ENCODE data around the gene CACFD1.

The CACFD1 gene

DNA sequence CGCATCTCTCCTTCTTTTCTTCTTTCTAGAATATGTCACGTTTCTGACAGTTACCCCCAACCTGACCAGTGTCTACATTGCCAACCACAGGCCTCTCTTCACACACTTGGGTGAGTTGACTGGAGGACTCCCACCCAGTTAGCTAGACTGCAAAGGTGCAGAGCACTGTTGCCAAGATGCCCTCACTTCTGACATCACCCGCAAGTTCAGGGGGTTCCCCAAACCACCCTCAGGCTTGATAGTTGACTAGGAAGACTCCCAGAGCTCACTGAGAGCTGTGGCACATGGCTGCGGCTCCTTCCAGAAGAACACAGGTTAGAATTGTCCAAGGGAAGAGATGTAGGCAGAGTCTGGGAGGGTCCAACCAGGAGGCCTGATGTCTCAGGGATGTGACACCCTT is 20.4 kb upstream of the CACFD1 start (continued):
- TF ChIP-seq, protein P1, sequence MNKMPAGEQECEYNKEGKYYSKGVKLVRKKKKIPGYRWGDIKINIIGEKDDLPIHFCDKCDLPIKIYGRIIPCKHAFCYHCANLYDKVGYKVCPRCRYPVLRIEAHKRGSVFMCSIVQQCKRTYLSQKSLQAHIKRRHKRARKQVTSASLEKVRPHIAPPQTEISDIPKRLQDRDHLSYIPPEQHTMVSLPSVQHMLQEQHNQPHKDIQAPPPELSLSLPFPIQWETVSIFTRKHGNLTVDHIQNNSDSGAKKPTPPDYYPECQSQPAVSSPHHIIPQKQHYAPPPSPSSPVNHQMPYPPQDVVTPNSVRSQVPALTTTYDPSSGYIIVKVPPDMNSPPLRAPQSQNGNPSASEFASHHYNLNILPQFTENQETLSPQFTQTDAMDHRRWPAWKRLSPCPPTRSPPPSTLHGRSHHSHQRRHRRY (tag by site-specific recombination; IDR thresholded peaks at IDR 0.05): no peak
- TF ChIP-seq ZNF24 (tag by site-specific recombination; IDR thresholded peaks at IDR 0.05): no peak

DNA sequence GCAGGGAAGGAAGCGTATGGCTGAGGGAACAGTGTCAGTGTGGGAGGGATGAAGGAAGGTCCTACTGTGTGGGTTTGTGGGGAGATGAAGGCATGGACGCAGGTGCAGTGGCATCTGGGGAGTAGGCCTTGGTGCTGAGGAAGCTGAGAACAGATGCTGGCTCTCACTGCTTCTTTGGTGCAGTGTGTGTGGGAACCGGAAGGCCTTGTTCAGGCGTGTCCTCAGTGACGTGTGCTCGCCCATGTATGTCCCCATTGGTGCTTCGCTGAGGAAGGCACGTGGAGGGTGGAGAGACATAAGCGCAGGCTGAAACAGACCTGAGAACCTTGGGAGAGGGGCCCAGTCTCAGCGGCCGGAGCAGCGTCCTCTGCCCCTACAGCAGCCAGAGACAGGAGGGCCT is 18.9 kb upstream of the CACFD1 start:
- H3K9me3 ChIP-seq (ENCODE audit: control insufficient read depth, insufficient read depth, low read depth, low read length): no peaks in the 10 kb centered on the region
- no peaks in the 10 kb centered on the region for H3K4me1 ChIP-seq (ENCODE audit: control insufficient read depth, insufficient read depth, low read length)
- no peak overlapping the region for H3K27ac ChIP-seq (ENCODE audit: extremely low read depth, low read depth, low read length)
- no peaks in the 10 kb centered on the region for H3K36me3 ChIP-seq (ENCODE audit: control insufficient read depth in 2 of 2, insufficient read depth in 1 of 2, low read length in 2 of 2)
- ChIA-PET POLR2A (interaction anchor here (1.2 kb wide), 1 partner anchor 19 kb away, joined by 4 read pairs; the partner anchor contains the start of gene CACFD1), CTCF (interaction anchor here (1.7 kb wide), 1 partner anchor 46 kb away, joined by 4 read pairs; no protein-coding TSS in a partner anchor)
- TF ChIP-seq ZNF561 (tag by site-specific recombination; IDR thresholded peaks at IDR 0.05; ENCODE audit: borderline replicate concordance) (no peak), ZIC2 (tag by site-specific recombination; IDR thresholded peaks at IDR 0.05) (no peak), ZNF48 (tag by site-specific recombination; IDR thresholded peaks at IDR 0.05) (no peak), KLF8 (tag by site-specific recombination; IDR thresholded peaks at IDR 0.05) (no peak), ZNF362 (tag by site-specific recombination; IDR thresholded peaks at IDR 0.05) (no peak), ZNF670 (tag by site-specific recombination; IDR thresholded peaks at IDR 0.05; ENCODE audit: low read depth) (no peak), ZNF341 (tag by site-specific recombination; IDR thresholded peaks at IDR 0.05; ENCODE audit: low read depth) (no peak), ZNF580 (tag by site-specific recombination; IDR thresholded peaks at IDR 0.05) (no peak), ZNF211 (tag by site-specific recombination; IDR thresholded peaks at IDR 0.05; ENCODE audit: low read depth) (no peak), ZFP41 (tag by site-specific recombination; IDR thresholded peaks at IDR 0.05; ENCODE audit: borderline replicate concordance) (no peak)
- TF ChIP-seq, protein P2, sequence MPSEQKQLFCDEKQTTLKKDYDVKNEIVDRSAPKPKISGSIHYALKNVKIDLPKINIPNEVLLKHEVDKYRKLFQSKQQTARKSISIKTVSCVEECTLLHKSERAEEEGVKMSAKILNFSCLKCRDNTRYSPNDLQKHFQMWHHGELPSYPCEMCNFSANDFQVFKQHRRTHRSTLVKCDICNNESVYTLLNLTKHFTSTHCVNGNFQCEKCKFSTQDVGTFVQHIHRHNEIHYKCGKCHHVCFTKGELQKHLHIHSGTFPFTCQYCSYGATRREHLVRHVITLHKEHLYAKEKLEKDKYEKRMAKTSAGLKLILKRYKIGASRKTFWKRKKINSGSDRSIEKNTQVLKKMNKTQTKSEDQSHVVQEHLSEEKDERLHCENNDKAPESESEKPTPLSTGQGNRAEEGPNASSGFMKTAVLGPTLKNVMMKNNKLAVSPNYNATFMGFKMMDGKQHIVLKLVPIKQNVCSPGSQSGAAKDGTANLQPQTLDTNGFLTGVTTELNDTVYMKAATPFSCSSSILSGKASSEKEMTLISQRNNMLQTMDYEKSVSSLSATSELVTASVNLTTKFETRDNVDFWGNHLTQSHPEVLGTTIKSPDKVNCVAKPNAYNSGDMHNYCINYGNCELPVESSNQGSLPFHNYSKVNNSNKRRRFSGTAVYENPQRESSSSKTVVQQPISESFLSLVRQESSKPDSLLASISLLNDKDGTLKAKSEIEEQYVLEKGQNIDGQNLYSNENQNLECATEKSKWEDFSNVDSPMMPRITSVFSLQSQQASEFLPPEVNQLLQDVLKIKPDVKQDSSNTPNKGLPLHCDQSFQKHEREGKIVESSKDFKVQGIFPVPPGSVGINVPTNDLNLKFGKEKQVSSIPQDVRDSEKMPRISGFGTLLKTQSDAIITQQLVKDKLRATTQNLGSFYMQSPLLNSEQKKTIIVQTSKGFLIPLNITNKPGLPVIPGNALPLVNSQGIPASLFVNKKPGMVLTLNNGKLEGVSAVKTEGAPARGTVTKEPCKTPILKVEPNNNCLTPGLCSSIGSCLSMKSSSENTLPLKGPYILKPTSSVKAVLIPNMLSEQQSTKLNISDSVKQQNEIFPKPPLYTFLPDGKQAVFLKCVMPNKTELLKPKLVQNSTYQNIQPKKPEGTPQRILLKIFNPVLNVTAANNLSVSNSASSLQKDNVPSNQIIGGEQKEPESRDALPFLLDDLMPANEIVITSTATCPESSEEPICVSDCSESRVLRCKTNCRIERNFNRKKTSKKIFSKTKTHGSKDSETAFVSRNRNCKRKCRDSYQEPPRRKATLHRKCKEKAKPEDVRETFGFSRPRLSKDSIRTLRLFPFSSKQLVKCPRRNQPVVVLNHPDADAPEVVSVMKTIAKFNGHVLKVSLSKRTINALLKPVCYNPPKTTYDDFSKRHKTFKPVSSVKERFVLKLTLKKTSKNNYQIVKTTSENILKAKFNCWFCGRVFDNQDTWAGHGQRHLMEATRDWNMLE (tag by site-specific recombination; conservative IDR thresholded peaks at IDR 0.05; ENCODE audit: low read depth): no peak
- TF ChIP-seq, protein P3, sequence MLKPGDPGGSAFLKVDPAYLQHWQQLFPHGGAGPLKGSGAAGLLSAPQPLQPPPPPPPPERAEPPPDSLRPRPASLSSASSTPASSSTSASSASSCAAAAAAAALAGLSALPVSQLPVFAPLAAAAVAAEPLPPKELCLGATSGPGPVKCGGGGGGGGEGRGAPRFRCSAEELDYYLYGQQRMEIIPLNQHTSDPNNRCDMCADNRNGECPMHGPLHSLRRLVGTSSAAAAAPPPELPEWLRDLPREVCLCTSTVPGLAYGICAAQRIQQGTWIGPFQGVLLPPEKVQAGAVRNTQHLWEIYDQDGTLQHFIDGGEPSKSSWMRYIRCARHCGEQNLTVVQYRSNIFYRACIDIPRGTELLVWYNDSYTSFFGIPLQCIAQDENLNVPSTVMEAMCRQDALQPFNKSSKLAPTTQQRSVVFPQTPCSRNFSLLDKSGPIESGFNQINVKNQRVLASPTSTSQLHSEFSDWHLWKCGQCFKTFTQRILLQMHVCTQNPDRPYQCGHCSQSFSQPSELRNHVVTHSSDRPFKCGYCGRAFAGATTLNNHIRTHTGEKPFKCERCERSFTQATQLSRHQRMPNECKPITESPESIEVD (tag by site-specific recombination; IDR thresholded peaks at IDR 0.05): no peak
- no peak overlapping the region for H3K4me3 ChIP-seq (ENCODE audit: low read depth, low read length)
